GM12891 (cell line): ENCODE results near the gene ZBTB47.

Experiments
- POLR2A ChIP-seq: IDR thresholded peaks from 2 replicates; pipeline ENCODE4 v1.6.1; 2011; ENCODE audit warnings: low read depth, low read length, control low read depth
- POLR2AphosphoS5 ChIP-seq: IDR thresholded peaks from 2 replicates; pipeline ENCODE4 v1.6.1; 2011; ENCODE audit warnings: low read depth, low read length, control low read depth
- POU2F2 ChIP-seq: IDR thresholded peaks from 2 replicates; pipeline ENCODE4 v1.6.1; 2011; ENCODE audit warnings: low read depth, mild to moderate bottlenecking, control low read depth, low read length, moderate library complexity
- SPI1 ChIP-seq: IDR thresholded peaks from 2 replicates; pipeline ENCODE4 v1.6.1; 2011; ENCODE audit warnings: low read depth, low read length, control low read depth
- TAF1 ChIP-seq: IDR thresholded peaks from 2 replicates; pipeline ENCODE4 v1.6.1; 2011; ENCODE audit warnings: low read depth, low read length, control low read depth

- no peak for TF ChIP-seq POLR2AphosphoS5
- TF ChIP-seq POLR2A: no peak
- TF ChIP-seq TAF1: no peak
- TF ChIP-seq SPI1: no peak
- TF ChIP-seq POU2F2: no peak
Observed at GRCh38 chr3:42707620-42708355, 54.3 kb downstream of the ZBTB47 start.
